HCT116 (cell line): ENCODE measurements around the gene GLP2R. TPM values are rescaled to one million over a fixed set of nuclear protein-coding genes. Genes with fewer than 3 reads are reported as not detected.

Experiments
- ATAC-seq: fragments of 200-7000 bp; cut with Tn5 transposase; 2 replicates; pipeline ENCODE4 v1.9.1; 2020; ENCODE audit warnings: mild to moderate bottlenecking, moderate library complexity
- BruUV-seq: library from RNA; stranded (reverse); fragments of 400-500 nt; replicated peaks from 2 replicates; lab custom pipeline; 2021; lab: Mats Ljungman, UMichigan
- CTCF ChIA-PET: fragments of 300-600 bp; sonication (Branson Sonifier 250); formaldehyde crosslinking; loops from one replicate; lab custom pipeline; 2021; ENCODE audit warnings: antibody characterized with exemption; lab: Charles Lee
- POLR2A ChIA-PET: fragments of 300-600, 350-600 bp; sonication (Branson Sonifier 250); formaldehyde crosslinking; loops from one replicate; lab custom pipeline; 2021; ENCODE audit warnings: antibody characterized with exemption; lab: Charles Lee
- RAD21 ChIA-PET, 2 experiments: fragments of 300-600 bp; sonication (Branson Sonifier 250); formaldehyde crosslinking; loops; one replicate each; lab custom pipeline; 2023; ENCODE audit warnings: low total read pairs in 2 of 2; ENCODE audit not compliant: uncharacterized antibody in 2 of 2, unreplicated experiment in 2 of 2, low non-redundant PET in 1 of 2; lab: Charles Lee
- DNase-seq: peaks from one replicate; pipeline ENCODE4 v3.0.0-alpha.2; 2010; ENCODE audit warnings: low read depth, low spot score
- H2AFZ ChIP-seq: fragments of 200-600 bp; shearing (Covaris generic), sonication (generic); 2 replicates; pipeline ENCODE4 v1.6.1; 2017; ENCODE audit warnings: low read depth, mixed run types, mixed read lengths, antibody characterized with exemption, low read length; ENCODE audit not compliant: poor library complexity, severe bottlenecking
- H3K27ac ChIP-seq: 2 replicates; pipeline ENCODE4 v1.5.1; 2012; ENCODE audit warnings: low read depth, low read length
- H3K27me3 ChIP-seq: fragments of 200-600 bp; sonication (generic); 2 replicates; pipeline ENCODE4 v1.6.1; 2016; ENCODE audit warnings: mixed run types, low read length, mixed read lengths; ENCODE audit not compliant: insufficient read depth
- H3K36me3 ChIP-seq, 2 experiments: fragments of 200-500 bp in 1 of 2; fragments of 200-600 bp in 1 of 2; sonication (Bioruptor generic) in 1 of 2; sonication (generic) in 1 of 2; 2 replicates each; pipeline versions ENCODE4 v1.5.1 to v1.6.1; 2014 to 2016; ENCODE audit warnings: low read length in 2 of 2, inconsistent platforms in 1 of 2, mixed read lengths in 1 of 2, mixed run types in 1 of 2; ENCODE audit not compliant: insufficient read depth in 2 of 2, control insufficient read depth in 1 of 2
- H3K4me1 ChIP-seq, 2 experiments: fragments of 200-600 bp in 1 of 2; sonication (generic) in 1 of 2; 2 replicates each; pipeline versions ENCODE4 v1.5.1 to v1.6.1; 2012 to 2017; ENCODE audit warnings: low read length in 2 of 2, inconsistent platforms in 1 of 2, mild to moderate bottlenecking in 1 of 2, mixed read lengths in 1 of 2, mixed run types in 1 of 2, moderate library complexity in 1 of 2; ENCODE audit not compliant: insufficient read depth in 2 of 2, control insufficient read depth in 1 of 2
- H3K4me2 ChIP-seq: fragments of 200-600 bp; sonication (generic); 2 replicates; pipeline ENCODE4 v1.6.1; 2017; ENCODE audit warnings: mixed run types, low read length, mixed read lengths
- H3K4me3 ChIP-seq, 2 experiments: fragments of 200-600 bp in 1 of 2; sonication (generic) in 1 of 2; replicated peaks in 1 of 2; 2 replicates each; pipeline ENCODE4 v1.5.1; 2011 to 2016; ENCODE audit warnings: low read length in 2 of 2, control low read depth in 1 of 2, low read depth in 1 of 2, mild to moderate bottlenecking in 1 of 2, mixed read lengths in 1 of 2, mixed run types in 1 of 2
- H3K79me2 ChIP-seq: fragments of 200-600 bp; sonication (generic); 2 replicates; pipeline ENCODE4 v1.6.1; 2017; ENCODE audit warnings: mild to moderate bottlenecking, mixed run types, low read length, moderate library complexity, mixed read lengths; ENCODE audit not compliant: insufficient read depth
- H3K9ac ChIP-seq: fragments of 200-600 bp; sonication (generic); 2 replicates; pipeline ENCODE4 v1.6.1; 2016; ENCODE audit warnings: low read length, mixed read lengths
- H3K9me2 ChIP-seq: fragments of 200-600 bp; sonication (generic), shearing (Covaris generic); 2 replicates; pipeline ENCODE4 v1.6.1; 2017; ENCODE audit warnings: mixed run types, mild to moderate bottlenecking, moderate library complexity; ENCODE audit not compliant: insufficient read depth
- H3K9me3 ChIP-seq, 2 experiments: fragments of 200-500 bp in 1 of 2; fragments of 200-600 bp in 1 of 2; sonication (Bioruptor generic) in 1 of 2; sonication (generic) in 1 of 2; 2 replicates each; pipeline ENCODE4 v1.6.1; 2014 to 2017; ENCODE audit warnings: low read length in 2 of 2, mixed read lengths in 2 of 2, inconsistent platforms in 1 of 2, low read depth in 1 of 2, mild to moderate bottlenecking in 1 of 2, mixed run types in 1 of 2, moderate library complexity in 1 of 2; ENCODE audit not compliant: control insufficient read depth in 1 of 2, insufficient read depth in 1 of 2
- H4K20me1 ChIP-seq: fragments of 200-600 bp; sonication (generic), shearing (Covaris generic); 2 replicates; pipeline ENCODE4 v1.6.1; 2017; ENCODE audit warnings: mixed run types, mild to moderate bottlenecking, moderate library complexity; ENCODE audit not compliant: insufficient read depth
- ATF3 ChIP-seq: IDR thresholded peaks from 2 replicates; pipeline ENCODE4 v1.6.1; 2012
- CEBPB ChIP-seq: IDR thresholded peaks from 2 replicates; pipeline ENCODE4 v1.6.1; 2012; ENCODE audit warnings: low read depth
- CTCF ChIP-seq, 3 experiments: fragments of 200-600 bp in 1 of 3; sonication (generic) in 1 of 3; IDR thresholded peaks in 2 of 3; conservative IDR thresholded peaks in 1 of 3; 2 replicates each; pipeline ENCODE4 v1.5.1; 2012 to 2017; ENCODE audit warnings: low read depth in 2 of 3, low read length in 2 of 3, antibody characterized with exemption in 1 of 3, borderline replicate concordance in 1 of 3, control low read depth in 1 of 3, mild to moderate bottlenecking in 1 of 3, mixed read lengths in 1 of 3, mixed run types in 1 of 3, moderate library complexity in 1 of 3; ENCODE audit not compliant: insufficient read depth in 1 of 3
- ELF1 ChIP-seq: IDR thresholded peaks from 2 replicates; pipeline ENCODE4 v1.6.1; 2012; ENCODE audit warnings: low read depth, borderline replicate concordance
- EZH2phosphoT487 ChIP-seq: fragments of 200-600 bp; IDR thresholded peaks from 2 replicates; pipeline ENCODE4 v1.6.1; 2018; ENCODE audit warnings: antibody characterized with exemption, borderline replicate concordance
- JUND ChIP-seq: IDR thresholded peaks from 2 replicates; pipeline ENCODE4 v1.6.1; 2012
- POLR2AphosphoS5 ChIP-seq: IDR thresholded peaks from 2 replicates; pipeline ENCODE4 v1.6.1; 2011; ENCODE audit warnings: mild to moderate bottlenecking, low read depth, low read length, moderate library complexity
- RAD21 ChIP-seq: IDR thresholded peaks from 2 replicates; pipeline ENCODE4 v1.6.1; 2012; ENCODE audit warnings: low read depth, mild to moderate bottlenecking
- REST ChIP-seq: IDR thresholded peaks from 2 replicates; pipeline ENCODE4 v1.6.1; 2012; ENCODE audit warnings: low read depth
- SIN3A ChIP-seq: IDR thresholded peaks from 2 replicates; pipeline ENCODE4 v1.6.1; 2012; ENCODE audit warnings: low read depth
- SRF ChIP-seq: IDR thresholded peaks from 2 replicates; pipeline ENCODE4 v1.6.1; 2012; ENCODE audit warnings: low read depth
- TCF7L2 ChIP-seq: IDR thresholded peaks from 2 replicates; pipeline ENCODE4 v1.7.0; 2011; ENCODE audit warnings: borderline replicate concordance, inconsistent platforms; ENCODE audit not compliant: insufficient read depth, insufficient read length; ENCODE audit errors: extremely low read depth
- YY1 ChIP-seq: IDR thresholded peaks from 2 replicates; pipeline ENCODE4 v1.6.1; 2011; ENCODE audit warnings: low read length, low read depth, moderate library complexity, mild to moderate bottlenecking; ENCODE audit not compliant: insufficient replicate concordance; ENCODE audit errors: extremely low read depth
- ZBTB33 ChIP-seq: IDR thresholded peaks from 2 replicates; pipeline ENCODE4 v1.6.1; 2011; ENCODE audit warnings: mild to moderate bottlenecking, low read length, moderate library complexity; ENCODE audit not compliant: insufficient replicate concordance; ENCODE audit errors: extremely low read depth
- ZFX ChIP-seq: fragments of 450-650 bp; IDR thresholded peaks from 2 replicates; pipeline ENCODE4 v1.6.1; 2017
- intact Hi-C: fragments of 100-400 bp; cut with micrococcal nuclease; formaldehyde crosslinking; loops from 2 replicates; pipeline ENCODE4 v1.10.0; 2022
- total RNA-seq: library from RNA; stranded (reverse); gene quantifications from one replicate; pipeline ENCODE4 v1.2.1, GENCODE V29; 2021; ENCODE audit not compliant: unreplicated experiment

The GLP2R gene
- total RNA-seq, 1 experiment from 2014 or later, result not detected

- DNase-seq (no peak), ATAC-seq (no peak)
- TF ChIP-seq TCF7L2, result no peak
- no peak for TF ChIP-seq SIN3A
- no peak for TF ChIP-seq ATF3
- no peak for TF ChIP-seq JUND
- TF ChIP-seq CEBPB, result no peak
- no peak for TF ChIP-seq CTCF (IDR thresholded peaks at IDR 0.05 in 2 of 3, conservative IDR thresholded peaks at IDR 0.05 in 1 of 3; ENCODE audit: borderline replicate concordance in 1 of 3, insufficient read depth in 1 of 3, low read depth in 2 of 3, low read length in 2 of 3)
- TF ChIP-seq ELF1, result no peak
- no peak for TF ChIP-seq YY1
- TF ChIP-seq ZFX, result no peak
- no peak for TF ChIP-seq ZBTB33
- TF ChIP-seq EZH2phosphoT487, result no peak
- no peak for TF ChIP-seq REST
- TF ChIP-seq POLR2AphosphoS5, result no peak
- no peak for TF ChIP-seq RAD21
- no peak for TF ChIP-seq SRF
- no TSS peak for BruUV-seq
- Histone ChIP-seq H3K27ac (no peak overlapping the region), H3K9me3 (no peaks in the 10 kb centered on the region), H3K4me1 (no peaks in the 10 kb centered on the region), H2AFZ (no peak overlapping the region), H3K4me2 (no peak overlapping the region), H3K4me3 (no peak overlapping the region), H3K9me2 (no peaks in the 10 kb centered on the region), H3K36me3 (no peaks in the 10 kb centered on the region), H3K9ac (no peak overlapping the region), H3K79me2 (no peaks in the 10 kb centered on the region), H4K20me1 (no peaks in the 10 kb centered on the region), H3K27me3 (no peaks in the 10 kb centered on the region)
- ChIA-PET POLR2A (no interaction called here), RAD21 (no interaction called here), CTCF (no interaction called here)
- intact Hi-C loops, result no loop called here
Observed at GRCh38 chr17:9937241-9937761, 111.6 kb downstream of the GLP2R start.
